ENCODE measurements around the gene MNAT1.
"Not testable (repeated sequence)": the region's sequence is repeated elsewhere in the genome, so short reads cannot be mapped to it uniquely, and the experiment has no call there.

MNAT1 gene

DNA sequence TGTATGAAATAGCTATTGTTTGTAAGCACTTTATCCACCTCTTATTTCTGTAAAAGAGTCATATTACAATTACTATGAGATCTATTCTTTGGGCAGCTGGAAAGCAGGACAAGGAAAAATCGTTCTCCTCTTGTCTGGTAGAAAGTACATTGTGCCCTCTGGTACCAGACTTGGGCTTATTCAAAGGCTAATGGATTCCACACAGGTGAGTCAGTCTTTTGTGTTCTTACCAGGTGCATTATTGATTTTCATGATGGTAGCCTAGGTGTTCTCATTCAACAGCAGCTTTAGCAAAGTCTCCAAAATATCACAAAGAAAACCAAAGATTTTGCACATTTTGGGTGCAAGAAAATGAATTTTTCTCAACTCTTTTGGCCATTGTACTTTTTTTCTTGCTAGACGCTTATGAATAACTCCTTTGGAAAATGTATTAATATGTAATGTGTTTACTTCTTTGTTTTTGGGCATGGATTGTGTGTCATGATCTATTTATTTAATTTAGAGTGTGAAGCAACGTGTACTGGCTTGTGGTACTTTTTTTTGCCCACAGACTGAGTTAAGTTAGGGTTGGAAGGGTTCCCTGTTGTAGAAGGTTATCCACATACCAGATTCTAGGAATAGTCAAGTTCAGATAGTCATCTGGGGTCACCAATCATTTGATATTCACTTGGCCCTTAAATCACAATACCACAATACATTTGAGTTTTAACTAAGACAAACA is 26.2 kb downstream of the MNAT1 start:
- Mint-ChIP-seq H3K4me1 (ENCODE audit: low read depth) (peaks cover 34% of the 10 kb centered on the region), H3K27me3 (ENCODE audit: low read depth) (peaks cover 5% of the 10 kb centered on the region), H3K36me3 (ENCODE audit: low read depth) (peaks cover 4% of the 10 kb centered on the region), H3K9me3 (no peaks in the 10 kb centered on the region), H3K27ac (no peak overlapping the region), H3K4me3 (no peak overlapping the region)

DNA sequence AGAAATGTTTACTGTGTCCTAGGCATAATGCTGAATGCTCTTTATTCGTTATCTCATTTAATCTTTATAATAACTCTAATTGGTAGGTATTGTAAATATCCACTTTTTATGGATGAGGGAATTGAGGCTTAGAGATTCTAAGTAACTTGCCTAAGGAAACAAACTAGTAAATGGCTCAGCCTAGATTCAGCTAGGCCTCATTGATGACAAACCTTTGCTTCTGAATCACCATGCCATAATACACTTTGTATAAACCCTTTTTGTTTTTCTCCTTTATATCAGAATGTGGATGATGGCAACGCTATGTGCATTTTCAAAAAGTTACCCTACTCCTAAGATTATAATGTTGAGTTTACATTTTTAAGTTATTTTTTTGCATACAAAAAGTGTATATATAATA is 34.0 kb downstream of the MNAT1 start:
- Mint-ChIP-seq H3K36me3 (ENCODE audit: low read depth) (peaks cover 5% of the 10 kb centered on the region), H3K4me3 (no peak overlapping the region), H3K27me3 (ENCODE audit: low read depth) (no peaks in the 10 kb centered on the region), H3K27ac (no peak overlapping the region), H3K4me1 (ENCODE audit: low read depth) (peaks cover 12% of the 10 kb centered on the region), H3K9me3 (no peaks in the 10 kb centered on the region)

- Mint-ChIP-seq H3K27ac (no peak overlapping the region), H3K36me3 (ENCODE audit: low read depth) (peaks cover 3% of the 10 kb centered on the region), H3K4me3 (no peak overlapping the region), H3K27me3 (ENCODE audit: low read depth) (no peaks in the 10 kb centered on the region), H3K4me1 (ENCODE audit: low read depth) (peaks cover 9% of the 10 kb centered on the region), H3K9me3 (no peaks in the 10 kb centered on the region)
Observed at GRCh38 chr14:60771117-60771516, 36.6 kb downstream of the MNAT1 start.

DNA sequence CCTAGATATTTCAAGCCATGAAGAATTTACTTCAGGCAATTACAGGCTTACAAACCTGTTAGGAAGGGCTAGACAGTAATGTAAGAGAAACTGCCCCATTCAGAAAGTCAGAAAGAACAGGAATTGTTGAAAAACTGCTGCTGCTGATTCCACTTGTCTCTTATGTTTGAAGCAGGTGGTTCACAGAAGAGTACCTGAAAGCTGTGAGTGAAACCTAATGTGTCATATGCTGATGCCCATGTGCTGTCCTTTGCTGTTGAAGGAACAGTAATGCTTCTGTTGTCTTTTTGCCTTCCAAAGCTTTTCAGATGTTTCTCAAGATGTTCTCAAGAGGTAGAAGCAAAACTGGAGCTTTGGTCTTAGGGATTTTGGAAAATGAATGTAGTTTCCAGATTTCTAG is 39.0 kb downstream of the MNAT1 start:
- no peak overlapping the region for H3K4me3 Mint-ChIP-seq
- H3K4me1 Mint-ChIP-seq (ENCODE audit: low read depth): peaks cover 5% of the 10 kb centered on the region
- H3K9me3 Mint-ChIP-seq: no peaks in the 10 kb centered on the region
- H3K27me3 Mint-ChIP-seq (ENCODE audit: low read depth): no peaks in the 10 kb centered on the region
- peaks cover 3% of the 10 kb centered on the region for H3K36me3 Mint-ChIP-seq (ENCODE audit: low read depth)
- H3K27ac Mint-ChIP-seq: no peak overlapping the region

- Mint-ChIP-seq H3K9me3 (no peaks in the 10 kb centered on the region), H3K36me3 (ENCODE audit: low read depth) (peaks cover 5% of the 10 kb centered on the region), H3K4me3 (no peak overlapping the region), H3K4me1 (ENCODE audit: low read depth) (peaks cover 8% of the 10 kb centered on the region), H3K27me3 (ENCODE audit: low read depth) (no peaks in the 10 kb centered on the region), H3K27ac (no peak overlapping the region)
Observed at GRCh38 chr14:60775296-60775695, 40.7 kb downstream of the MNAT1 start.

DNA sequence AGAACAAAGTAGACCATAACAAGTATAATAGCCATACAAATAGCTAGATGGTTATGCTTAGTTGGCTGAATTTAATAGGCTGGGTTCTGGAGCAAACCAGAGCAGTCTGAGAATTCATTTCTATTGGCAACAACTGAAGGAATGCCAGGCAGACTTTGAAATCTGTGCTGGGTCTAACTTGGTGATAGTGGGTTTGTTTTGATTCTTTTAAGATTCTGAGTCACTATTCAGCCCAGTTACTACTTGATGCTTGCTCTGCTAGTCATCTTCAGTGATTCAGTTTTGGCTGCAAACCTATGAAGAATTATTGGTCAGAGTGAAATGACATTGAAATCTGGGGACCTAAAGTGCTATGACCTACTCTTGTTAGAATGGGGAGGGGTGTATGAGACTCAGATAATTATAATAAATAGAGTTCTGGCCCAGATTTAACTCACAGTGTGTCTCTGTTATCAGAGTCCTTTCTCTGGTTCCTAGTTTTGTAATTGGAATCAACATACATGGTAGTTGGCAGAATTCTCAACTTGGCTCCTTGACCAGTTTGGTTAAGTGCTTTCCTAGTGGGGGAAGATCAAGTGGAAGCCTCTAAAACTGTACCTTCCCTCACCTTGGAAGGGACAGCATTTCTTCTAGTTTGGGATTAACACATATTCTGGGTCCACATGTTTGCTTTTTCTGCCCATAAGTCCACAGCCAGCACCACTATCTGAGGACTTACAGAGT is 43.5 kb downstream of the MNAT1 start:
- Mint-ChIP-seq H3K27ac (no peak overlapping the region), H3K27me3 (ENCODE audit: low read depth) (no peaks in the 10 kb centered on the region), H3K4me3 (no peak overlapping the region), H3K9me3 (no peaks in the 10 kb centered on the region), H3K4me1 (ENCODE audit: low read depth) (peaks cover 7% of the 10 kb centered on the region), H3K36me3 (ENCODE audit: low read depth) (peaks cover 3% of the 10 kb centered on the region)

- not testable (repeated sequence) for H3K36me3 Mint-ChIP-seq (ENCODE audit: low read depth); H3K4me1 Mint-ChIP-seq (ENCODE audit: low read depth); H3K9me3 Mint-ChIP-seq; H3K27ac Mint-ChIP-seq; H3K27me3 Mint-ChIP-seq (ENCODE audit: low read depth); H3K4me3 Mint-ChIP-seq
Observed at GRCh38 chr14:60779745-60780514, 45.4 kb downstream of the MNAT1 start.

DNA sequence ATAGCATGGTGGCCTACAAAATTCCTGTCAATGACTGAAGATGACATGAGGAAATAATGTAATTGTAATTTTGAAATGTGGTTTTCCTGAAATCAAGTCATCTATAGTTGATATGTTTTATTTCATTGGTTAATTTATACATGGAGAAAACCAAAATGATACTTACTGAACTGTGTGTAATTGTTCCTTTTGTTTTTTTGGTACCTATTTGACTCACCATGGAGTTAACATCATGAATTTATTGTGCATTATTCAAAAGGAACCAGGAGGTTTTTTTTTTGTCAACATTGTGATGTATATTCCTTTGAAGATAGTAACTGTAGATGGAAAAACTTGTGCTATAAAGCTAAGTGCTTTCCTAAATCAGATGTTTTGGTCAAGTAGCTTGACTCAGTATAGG is 46.0 kb downstream of the MNAT1 start:
- not testable (repeated sequence) for H3K9me3 Mint-ChIP-seq; H3K4me1 Mint-ChIP-seq (ENCODE audit: low read depth); H3K4me3 Mint-ChIP-seq; H3K36me3 Mint-ChIP-seq (ENCODE audit: low read depth); H3K27ac Mint-ChIP-seq; H3K27me3 Mint-ChIP-seq (ENCODE audit: low read depth)

GRCh38 chr14:60786905-60787304 is 52.3 kb downstream of the MNAT1 start:
- Mint-ChIP-seq H3K27me3 (ENCODE audit: low read depth) (no peaks in the 10 kb centered on the region), H3K27ac (no peak overlapping the region), H3K4me1 (ENCODE audit: low read depth) (peaks cover 4% of the 10 kb centered on the region), H3K9me3 (no peaks in the 10 kb centered on the region), H3K36me3 (ENCODE audit: low read depth) (peaks cover 8% of the 10 kb centered on the region), H3K4me3 (no peak overlapping the region)

GRCh38 chr14:60789656-60790055 is 55.1 kb downstream of the MNAT1 start:
- Mint-ChIP-seq H3K4me3 (no peak overlapping the region), H3K27ac (no peak overlapping the region), H3K4me1 (ENCODE audit: low read depth) (peaks cover 4% of the 10 kb centered on the region), H3K9me3 (no peaks in the 10 kb centered on the region), H3K27me3 (ENCODE audit: low read depth) (no peaks in the 10 kb centered on the region), H3K36me3 (ENCODE audit: low read depth) (peaks cover 8% of the 10 kb centered on the region)

DNA sequence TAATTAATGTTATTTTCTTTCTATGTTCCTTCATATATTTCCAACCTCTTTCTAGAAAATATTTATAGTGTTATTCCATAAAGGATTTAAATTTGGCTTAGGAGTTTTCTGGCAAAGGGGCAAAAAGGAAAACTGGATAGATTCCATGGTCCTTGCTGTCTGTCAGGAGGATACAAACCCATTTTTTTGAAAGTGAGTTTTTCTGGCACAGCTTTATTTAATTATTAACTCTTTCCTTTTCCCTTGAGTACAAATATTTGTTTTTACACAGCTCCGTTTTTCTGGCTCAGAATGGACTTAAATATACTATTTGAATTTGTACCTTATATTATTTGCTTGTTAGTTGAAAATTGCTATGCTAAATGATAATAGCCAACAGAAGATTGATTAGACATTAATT is 56.3 kb downstream of the MNAT1 start:
- Mint-ChIP-seq H3K4me1 (ENCODE audit: low read depth) (peaks cover 4% of the 10 kb centered on the region), H3K36me3 (ENCODE audit: low read depth) (peaks cover 10% of the 10 kb centered on the region), H3K27me3 (ENCODE audit: low read depth) (no peaks in the 10 kb centered on the region), H3K27ac (no peak overlapping the region), H3K4me3 (no peak overlapping the region), H3K9me3 (no peaks in the 10 kb centered on the region)

GRCh38 chr14:60796434-60796833 is 61.9 kb downstream of the MNAT1 start:
- no peak overlapping the region for H3K27ac Mint-ChIP-seq
- no peaks in the 10 kb centered on the region for H3K9me3 Mint-ChIP-seq
- no peaks in the 10 kb centered on the region for H3K27me3 Mint-ChIP-seq (ENCODE audit: low read depth)
- no peak overlapping the region for H3K4me3 Mint-ChIP-seq
- H3K36me3 Mint-ChIP-seq (ENCODE audit: low read depth): peaks cover 20% of the 10 kb centered on the region
- no peaks in the 10 kb centered on the region for H3K4me1 Mint-ChIP-seq (ENCODE audit: low read depth)

DNA sequence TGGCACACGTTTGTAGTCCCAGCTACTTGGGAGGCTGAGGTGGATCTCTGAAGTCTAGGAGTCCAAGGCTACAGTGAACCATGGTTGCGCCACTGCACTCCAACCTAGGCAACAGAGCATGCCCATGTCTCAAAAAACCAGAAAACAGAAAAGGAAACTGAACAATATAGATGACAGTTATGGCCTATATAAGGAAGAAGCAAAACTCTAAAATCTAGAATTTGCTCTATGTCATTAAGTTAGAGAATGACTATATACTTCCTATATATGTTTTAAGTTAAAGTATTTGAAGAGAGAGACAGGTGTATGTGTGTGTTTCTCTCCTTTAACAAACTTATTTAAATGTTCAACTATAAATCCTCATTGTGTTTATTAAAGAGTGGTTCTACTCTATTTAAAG is 65.8 kb downstream of the MNAT1 start:
- no peaks in the 10 kb centered on the region for H3K9me3 Mint-ChIP-seq
- no peak overlapping the region for H3K4me3 Mint-ChIP-seq
- no peak overlapping the region for H3K27ac Mint-ChIP-seq
- H3K4me1 Mint-ChIP-seq (ENCODE audit: low read depth): no peaks in the 10 kb centered on the region
- H3K36me3 Mint-ChIP-seq (ENCODE audit: low read depth): peaks cover 26% of the 10 kb centered on the region
- no peaks in the 10 kb centered on the region for H3K27me3 Mint-ChIP-seq (ENCODE audit: low read depth)

DNA sequence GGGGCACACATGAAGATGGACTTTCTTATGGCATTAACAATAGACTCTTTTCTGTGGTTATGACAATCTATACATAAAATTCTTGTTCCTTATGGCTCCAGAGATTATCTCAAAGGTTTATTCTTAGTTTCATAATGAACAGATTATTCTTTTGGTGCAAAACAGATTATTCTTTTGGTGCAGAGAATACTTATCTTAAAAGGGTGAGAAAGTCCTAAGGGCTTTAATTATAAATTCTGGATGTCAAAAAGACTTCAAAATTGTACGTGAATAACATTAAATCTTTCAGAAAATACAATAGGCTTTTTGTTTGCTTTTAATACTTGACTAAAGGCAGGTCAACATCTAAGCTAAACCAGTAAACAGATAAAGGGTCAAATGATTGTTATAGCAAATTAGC is 69.3 kb downstream of the MNAT1 start:
- H3K27ac Mint-ChIP-seq: no peak overlapping the region
- H3K36me3 Mint-ChIP-seq (ENCODE audit: low read depth): peaks cover 25% of the 10 kb centered on the region
- no peak overlapping the region for H3K4me3 Mint-ChIP-seq
- no peaks in the 10 kb centered on the region for H3K9me3 Mint-ChIP-seq
- H3K27me3 Mint-ChIP-seq (ENCODE audit: low read depth): no peaks in the 10 kb centered on the region
- no peaks in the 10 kb centered on the region for H3K4me1 Mint-ChIP-seq (ENCODE audit: low read depth)

All from T-helper 1 cell treated with Interleukin-12 subunit alpha and Interleukin-12 subunit beta and Interleukin-4 antibody, amounts not matched to agents 30 μg/mL and 1 μg/mL, for 36 hours (primary cell).